Activated CD4-positive, alpha-beta T cell treated with anti-CD3 and anti-CD28 coated beads for 1 hour (primary cell): ENCODE measurements around the gene LRP11.
"Not testable (repeated sequence)": the region's sequence is repeated elsewhere in the genome, so short reads cannot be mapped to it uniquely, and the experiment has no call there.

Experiments
- DNase-seq: peaks from one replicate; pipeline ENCODE4 v3.0.0-alpha.2; 2020

LRP11 gene

DNA sequence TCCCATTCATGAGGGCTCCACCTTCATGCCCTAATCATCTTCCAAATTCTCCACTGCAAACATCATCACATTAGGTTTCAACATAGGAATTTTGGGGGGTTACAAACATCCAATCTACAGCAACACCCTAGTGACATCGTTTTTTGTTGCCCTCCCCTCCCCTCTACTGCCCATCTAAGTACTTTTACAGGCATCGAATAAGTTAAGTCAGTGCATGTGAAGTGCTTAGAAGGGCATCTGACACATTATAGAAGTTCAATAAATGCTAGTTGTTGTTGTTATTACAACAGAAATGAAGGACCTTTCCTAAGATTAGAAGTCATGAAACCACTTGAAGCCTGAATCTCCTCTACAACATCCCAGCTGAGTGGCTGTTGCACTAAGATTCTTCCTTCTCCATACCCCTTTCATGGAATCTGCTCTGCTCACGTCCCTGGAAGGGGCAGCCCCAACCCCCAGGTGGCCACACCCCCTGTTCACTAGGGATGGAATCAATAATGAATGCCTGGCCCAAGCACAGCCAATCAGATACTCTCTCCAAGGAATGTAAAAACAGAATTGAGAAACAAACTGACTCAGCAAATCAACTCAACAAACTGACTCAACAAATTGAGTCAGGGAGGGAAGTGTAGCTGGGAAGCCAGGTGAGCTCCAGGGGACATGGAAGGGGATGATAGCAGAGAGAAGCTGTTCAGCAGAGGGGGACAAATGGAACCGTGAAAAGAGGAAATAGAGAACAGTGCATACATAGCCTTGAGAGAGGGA is 3.9 kb upstream of the LRP11 start:
- DNase-seq, result no peak

DNA sequence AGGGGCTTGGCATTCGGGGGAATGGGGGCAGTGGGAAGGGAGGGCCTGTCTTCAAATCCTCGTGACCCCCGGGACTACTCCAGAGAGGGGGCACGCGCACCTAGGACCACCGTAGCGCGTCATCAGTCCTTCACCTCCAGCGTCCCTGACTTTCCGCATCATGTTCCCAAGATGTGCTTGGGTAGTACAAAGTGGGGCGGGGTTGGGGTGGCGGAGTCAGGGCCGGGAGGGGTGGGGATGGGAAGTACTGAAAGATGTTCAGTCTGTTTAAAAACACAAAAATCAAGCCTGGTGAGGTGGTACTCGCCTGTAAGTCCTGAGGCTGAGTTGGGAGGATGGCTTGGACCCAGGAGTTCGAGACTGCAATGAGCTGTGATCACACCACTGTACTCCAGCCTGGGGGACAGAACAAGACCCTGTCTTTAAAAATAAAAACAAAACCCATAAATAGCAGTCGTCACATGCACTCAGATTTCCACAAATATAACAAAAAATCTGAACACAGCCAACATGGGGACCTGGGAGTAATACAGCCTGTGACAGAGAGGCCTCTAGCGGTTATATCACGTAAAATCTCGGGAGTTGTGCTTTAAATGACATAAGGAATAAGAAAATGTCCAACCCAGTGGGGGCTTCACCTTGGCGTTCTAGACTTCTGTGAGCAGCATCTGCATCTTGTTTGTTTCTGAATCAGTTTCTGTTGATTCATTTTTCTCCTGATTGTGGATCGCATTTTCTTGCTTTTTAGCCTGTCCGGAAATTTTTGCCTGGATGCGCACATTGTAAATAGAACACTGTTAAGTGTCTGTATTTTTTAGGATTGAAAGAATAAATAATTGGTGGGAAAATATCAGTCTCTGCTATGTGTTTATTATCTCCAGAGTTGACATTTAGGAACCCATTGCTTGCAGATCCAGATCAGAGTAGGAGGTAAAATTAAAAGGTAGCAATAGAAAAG is 698 bp upstream of the LRP11 start:
- no peak for DNase-seq

GRCh38 chr6:149862922-149863697 is 1.0 kb downstream of the LRP11 start:
- no peak for DNase-seq

- DNase-seq, result not testable (repeated sequence)
Measured at GRCh38 chr6:149862424-149862738, 1.8 kb downstream of the LRP11 start.

DNA sequence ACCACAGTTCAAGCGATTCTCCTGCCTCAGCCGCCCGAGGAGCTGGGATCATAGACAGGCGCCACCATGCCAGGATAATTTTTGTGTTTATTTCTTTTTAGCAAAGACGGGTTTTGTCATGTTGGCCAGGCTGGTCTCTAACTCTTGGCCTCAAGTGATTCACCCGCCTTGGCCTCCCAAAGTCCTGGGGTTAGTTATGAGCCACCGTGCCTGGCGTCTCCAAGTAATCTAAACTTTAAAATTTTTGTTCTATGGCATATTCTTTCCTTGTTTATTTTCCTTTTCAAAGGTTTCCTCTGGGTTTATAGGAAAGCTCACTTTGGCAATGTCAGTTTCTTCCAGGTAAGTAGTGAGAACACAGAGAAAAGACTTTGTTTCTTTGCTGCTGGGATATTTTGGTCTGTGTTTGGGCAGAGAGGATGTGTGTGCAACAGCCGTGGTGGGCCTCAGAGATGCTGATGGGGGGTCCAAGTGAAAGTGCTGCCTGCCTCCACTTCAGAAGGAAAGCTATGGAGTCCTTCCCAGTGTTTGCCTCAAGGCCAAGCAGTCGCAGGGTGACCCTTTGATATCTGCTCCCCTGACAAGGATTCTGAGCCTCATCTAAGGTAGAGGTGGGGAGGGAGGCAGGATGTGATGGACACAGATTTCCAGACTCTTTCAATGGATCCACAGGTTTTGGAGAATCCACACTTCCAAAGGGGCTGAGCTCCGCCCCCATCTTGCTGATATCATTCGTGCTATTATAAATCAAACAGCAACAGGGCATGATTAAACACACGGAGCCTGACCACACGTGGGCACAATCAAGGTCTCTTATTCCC is 2.3 kb downstream of the LRP11 start:
- no peak for DNase-seq

DNA sequence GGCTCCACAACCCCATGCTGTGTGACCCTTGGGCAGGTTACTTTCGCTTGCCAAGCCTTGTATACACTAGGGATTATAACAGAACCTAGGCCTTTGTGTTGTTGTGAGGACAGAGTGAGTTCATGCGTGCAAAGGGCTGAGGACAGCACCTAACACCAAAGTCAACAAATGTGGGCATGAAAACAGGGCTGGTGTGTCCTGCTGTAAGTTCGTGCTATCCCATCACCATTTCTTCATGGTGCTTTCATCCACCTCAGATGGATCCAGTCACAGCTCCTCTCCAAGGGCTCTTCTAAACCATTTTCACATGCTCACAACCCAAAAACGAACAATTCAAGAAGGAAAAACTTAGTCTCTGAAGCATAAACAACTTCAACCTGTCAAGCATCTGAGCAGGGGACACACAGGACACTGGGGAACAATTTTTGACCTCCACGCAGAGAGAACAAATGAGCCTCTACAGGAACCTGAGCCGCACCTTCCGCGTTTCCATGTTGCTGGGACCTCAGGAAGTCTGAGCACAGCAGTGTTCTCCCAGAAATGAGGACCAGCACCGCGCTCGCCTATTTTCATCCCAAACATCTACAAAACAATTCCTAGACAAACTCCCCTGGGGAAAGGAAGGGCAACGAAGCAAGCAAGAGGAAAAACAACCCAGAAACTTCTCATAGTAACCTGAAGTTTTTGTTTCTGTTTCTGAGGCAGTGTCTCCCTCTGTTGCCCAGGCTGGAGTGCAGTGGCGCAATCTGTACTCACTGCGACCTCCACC is 3.1 kb downstream of the LRP11 start:
- no peak for DNase-seq

GRCh38 chr6:149860513-149860833 is 3.7 kb downstream of the LRP11 start:
- DNase-seq, result no peak

DNA sequence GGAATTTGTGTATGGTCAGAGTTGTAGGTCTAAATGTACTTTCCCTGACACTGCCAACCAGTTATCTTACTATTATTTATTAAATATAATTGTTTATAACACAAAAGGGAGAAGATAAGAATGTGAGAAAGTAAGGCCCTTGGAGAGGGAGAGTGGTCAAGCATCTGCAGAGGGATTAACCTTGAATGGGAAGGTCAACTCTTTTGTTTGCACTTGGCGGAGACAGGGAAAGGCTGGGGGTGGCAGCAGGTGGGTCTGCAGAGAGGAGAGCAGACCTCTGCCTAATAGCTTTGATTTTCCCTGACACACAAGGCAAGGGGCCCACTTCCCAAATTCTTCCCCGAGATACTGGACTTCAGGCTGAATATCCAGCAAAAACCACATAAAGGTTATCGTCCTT is 4.2 kb downstream of the LRP11 start:
- DNase-seq, result no peak

- DNase-seq, result no peak
Measured at GRCh38 chr6:149859368-149859767, 4.8 kb downstream of the LRP11 start.

DNA sequence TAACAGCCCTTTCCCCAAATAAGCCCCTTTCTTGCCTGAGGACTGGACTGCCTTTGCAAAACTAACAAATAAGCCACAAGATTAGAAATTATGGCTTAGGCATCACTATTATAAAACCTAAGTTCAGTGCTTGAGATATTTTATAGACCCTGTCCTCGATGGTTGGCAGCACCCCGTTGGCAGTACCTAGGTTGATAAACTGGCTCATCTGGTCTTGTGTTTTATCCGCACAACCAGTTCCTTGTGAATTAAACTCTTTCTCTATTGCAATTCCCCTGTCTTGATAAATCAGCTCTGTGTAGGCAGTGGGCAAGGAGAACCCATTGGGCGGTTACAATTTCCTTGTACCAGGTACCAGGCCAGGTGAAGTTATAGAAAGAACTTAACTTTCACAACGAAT is 6.6 kb downstream of the LRP11 start:
- no peak for DNase-seq

GRCh38 chr6:149856256-149856994 is 7.7 kb downstream of the LRP11 start:
- DNase-seq, result no peak

- DNase-seq, result no peak
Measured at GRCh38 chr6:149855741-149856140, 8.4 kb downstream of the LRP11 start.

- DNase-seq, result no peak
Measured at GRCh38 chr6:149855040-149855654, 9.0 kb downstream of the LRP11 start.

DNA sequence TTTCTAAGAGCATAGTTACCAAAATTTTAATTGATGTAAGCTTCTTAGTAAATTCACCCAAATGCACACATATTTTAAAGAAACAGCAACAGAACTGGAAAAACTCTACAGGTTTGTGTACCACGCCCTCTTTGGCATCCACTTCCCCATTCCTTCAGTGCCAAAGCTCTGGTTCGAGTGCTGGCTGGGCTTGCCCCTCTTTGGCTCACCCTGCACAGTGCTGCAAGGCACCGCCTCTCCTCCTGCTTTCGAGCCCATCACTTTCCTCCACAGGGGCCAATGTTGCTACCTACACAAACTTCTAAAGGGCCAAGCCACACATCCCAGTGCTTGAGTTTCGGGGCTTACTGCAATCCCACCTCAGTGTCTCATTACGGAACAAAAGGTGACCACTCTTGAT is 9.6 kb downstream of the LRP11 start:
- no peak for DNase-seq

DNA sequence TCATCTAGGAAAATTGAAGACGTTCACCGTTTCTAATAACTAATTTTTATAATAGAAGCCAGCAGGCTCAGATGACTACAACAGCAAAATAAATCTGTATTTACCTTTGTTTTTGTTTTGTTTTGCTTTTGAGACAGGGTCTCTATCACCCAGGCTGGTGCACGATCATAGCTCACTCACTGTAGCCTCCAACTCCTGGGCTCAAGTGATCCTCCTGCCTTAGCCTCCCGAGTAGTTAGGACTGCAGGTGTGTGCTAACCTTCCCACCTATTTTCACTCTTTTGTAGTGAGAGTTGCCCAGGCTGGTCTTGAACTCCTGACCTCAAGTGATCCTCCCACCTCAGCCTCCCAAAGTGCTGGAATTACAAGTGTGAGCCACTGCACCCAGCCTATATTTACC is 10.1 kb downstream of the LRP11 start:
- DNase-seq, result not testable (repeated sequence)

DNA sequence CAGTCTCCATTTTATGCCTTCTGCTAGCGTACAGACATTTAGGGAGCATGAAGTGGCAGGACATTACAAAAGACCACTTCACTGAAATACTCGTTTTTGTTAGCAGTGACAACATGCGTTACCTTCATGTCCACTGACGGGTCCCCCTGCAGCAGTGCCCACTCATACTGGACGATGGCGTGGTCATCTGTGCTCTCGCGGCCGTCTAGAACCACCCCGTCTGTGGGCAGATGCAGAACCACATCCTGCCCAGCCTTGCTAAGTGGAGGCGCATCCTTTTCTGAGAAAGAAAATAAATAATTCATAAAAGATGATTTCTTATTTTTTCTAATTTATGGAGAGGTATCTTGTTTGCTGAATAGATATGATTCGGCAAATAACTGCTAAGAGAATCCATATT is 11.3 kb downstream of the LRP11 start:
- DNase-seq, result no peak

- no peak for DNase-seq
Measured at GRCh38 chr6:149852180-149852579, 12.0 kb downstream of the LRP11 start.

DNA sequence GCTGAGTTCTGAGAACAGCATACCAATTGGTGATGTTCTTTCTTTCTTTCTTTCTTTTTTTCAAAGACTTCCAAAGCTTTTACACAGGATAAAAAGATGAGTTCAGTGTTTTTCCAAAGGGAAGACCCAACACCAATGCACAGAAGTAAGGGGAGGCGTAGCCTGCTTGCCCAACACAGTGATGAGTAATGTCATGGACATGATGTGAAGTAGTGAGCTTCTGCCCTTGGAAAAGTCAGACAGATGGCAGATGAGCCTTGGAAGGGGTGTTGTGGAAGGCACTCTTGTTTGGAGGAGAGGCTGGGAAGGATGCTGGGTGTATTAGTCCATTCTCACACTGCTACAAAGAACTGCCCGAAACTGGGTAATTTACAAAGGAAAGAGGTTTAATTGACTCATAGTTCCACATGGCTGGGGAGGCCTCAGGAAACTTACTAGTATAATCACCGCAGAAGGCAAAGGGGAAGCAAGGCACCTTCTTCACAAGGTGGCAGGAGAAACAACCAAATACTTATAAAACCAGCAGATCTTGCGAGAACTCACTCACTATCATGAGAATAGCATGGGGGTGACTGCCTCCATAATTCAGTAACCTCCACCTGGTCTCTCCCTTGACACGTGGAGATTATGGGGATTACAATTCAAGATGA is 12.6 kb downstream of the LRP11 start:
- DNase-seq, result no peak

GRCh38 chr6:149848343-149848742 is 15.8 kb downstream of the LRP11 start:
- not testable (repeated sequence) for DNase-seq

- DNase-seq, result no peak
Measured at GRCh38 chr6:149847939-149848267, 16.3 kb downstream of the LRP11 start.
